HG03097 (cell line): ENCODE data around the gene STX19.
"Not testable (repeated sequence)": the region's sequence is repeated elsewhere in the genome, so short reads cannot be mapped to it uniquely, and the experiment has no call there.

ENCODE experiments used
- ATAC-seq: cut with Tn5 transposase; IDR thresholded peaks from one replicate; pipeline ENCODE4 v1.9.1; 2021; ENCODE audit not compliant: unreplicated experiment, low FRiP score

Gene STX19

DNA sequence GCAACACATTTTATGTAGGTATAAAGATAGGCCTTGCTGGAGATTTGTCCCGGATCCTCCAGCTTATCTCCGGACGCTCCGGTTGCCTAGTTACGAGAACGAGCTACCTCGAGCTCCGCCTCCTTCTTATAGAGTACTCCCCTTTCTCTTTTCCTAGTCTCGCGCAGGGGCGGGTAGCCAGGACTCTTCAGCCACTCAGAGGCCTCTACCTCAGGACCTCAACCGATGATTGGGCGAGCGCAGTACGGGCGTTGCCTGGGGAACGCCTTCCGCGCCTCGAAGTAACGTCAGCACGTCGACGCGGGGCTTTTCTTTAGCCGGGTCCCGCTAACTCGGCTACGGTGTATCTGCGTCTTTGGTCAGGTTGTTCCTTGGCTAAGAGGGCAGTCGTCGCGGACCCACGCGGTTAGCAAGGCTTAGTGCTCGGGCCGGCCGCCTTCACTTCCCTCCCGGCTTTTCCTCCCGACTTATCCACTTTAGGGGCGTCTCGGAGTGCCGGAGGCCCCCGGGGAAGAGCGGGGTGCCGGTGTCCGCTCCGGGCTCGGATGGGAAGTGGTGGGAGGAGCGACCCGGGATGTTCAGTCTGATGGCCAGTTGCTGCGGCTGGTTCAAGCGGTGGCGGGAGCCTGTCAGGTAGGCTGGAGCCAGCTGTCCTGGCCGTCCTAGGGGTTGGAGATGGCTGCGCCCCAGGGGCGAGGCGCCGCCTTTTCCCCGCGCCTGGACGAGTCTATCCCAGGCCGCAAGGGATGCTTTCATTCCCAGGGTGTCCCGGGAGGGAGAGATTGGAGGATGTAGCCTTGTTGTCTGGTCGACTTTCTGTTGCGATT, 48.3 kb downstream of the STX19 start, which contains the start of gene ARL13B:
ARL13B (plus strand) TSS at position 306 of the 827 bp plus-strand sequence; CDS start at position 575, 269 bp downstream.
- ATAC-seq: peak; percentile 100

DNA sequence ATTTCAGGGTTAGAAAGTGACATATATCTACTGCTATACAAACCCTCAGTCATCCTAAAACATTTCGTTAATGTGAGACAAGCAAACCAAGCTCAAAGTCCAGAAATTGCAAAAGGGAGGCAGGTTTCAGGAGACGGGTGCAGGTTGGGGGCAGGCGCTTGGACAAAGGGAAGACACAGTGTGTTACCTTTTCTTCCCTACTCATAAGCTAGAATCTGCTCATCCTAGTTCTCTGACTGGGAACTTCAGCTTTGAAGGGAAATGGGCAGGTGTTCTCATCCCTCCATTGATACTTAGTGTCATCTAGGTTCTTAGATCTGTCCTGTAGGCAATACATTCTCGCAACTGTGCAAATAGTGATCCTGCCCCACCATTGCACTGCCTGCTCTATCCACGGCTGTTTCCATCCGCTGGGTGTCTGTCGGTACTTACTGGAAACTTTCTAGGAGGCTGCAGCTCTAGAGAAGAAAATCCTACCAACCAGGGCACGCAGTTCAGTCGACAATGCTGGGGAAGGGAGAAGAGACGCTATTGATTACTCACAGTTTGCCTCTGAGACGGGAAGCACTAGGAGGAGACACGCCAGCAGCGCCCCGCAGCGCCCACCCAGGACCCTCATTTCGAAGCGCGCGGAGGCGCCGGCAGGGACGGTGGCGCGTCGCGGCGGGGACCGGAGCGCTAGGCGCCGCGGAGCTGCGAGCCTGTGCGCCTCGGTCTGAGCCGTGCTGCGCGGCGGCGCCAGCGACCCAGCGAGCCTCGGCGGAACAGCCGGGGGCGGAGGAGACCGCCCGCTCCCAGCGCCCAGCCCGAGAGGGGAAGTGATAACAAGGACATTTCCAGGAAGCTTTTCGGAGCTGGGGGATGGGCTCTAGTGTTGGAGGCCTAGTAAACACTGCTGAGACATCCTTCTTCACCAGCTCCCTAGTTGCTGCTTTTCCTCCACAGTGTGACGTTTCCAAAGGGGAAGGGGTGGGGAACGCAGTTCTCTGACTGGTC, 55.0 kb downstream of the STX19 start, which contains the start of gene PROS1:
PROS1 (minus strand) TSS at position 766 of the 996 bp plus-strand sequence; CDS start at position 619, 147 bp downstream.
- ATAC-seq: peak; percentile 72

- no peak for ATAC-seq
Observed at GRCh38 chr3:93969997-93970396, 58.4 kb downstream of the STX19 start.

- ATAC-seq: no peak
Observed at GRCh38 chr3:93969443-93969842, 59.0 kb downstream of the STX19 start.

GRCh38 chr3:93965106-93965505, 63.3 kb downstream of the STX19 start:
- ATAC-seq: not testable (repeated sequence)
